GM12874 (cell line): ENCODE data around the gene DNALI1.

Experiments used
- CTCF ChIP-seq: IDR thresholded peaks from 2 replicates; pipeline ENCODE4 v1.5.1; 2011; ENCODE audit warnings: low read depth, mild to moderate bottlenecking, control low read depth, low read length, moderate library complexity; ENCODE audit not compliant: insufficient read depth

DNALI1 gene

GRCh38 chr1:37533317-37534093 lies 23.2 kb upstream of the DNALI1 start:
- TF ChIP-seq CTCF, result no peak

GRCh38 chr1:37537378-37537777 lies 19.4 kb upstream of the DNALI1 start:
- TF ChIP-seq CTCF, result no peak

GRCh38 chr1:37540036-37540785 lies 16.5 kb upstream of the DNALI1 start:
- no peak for TF ChIP-seq CTCF

GRCh38 chr1:37544530-37544929 lies 12.2 kb upstream of the DNALI1 start:
- no peak for TF ChIP-seq CTCF

GRCh38 chr1:37545019-37545418 lies 11.7 kb upstream of the DNALI1 start:
- no peak for TF ChIP-seq CTCF

- TF ChIP-seq CTCF, result no peak
Measured at GRCh38 chr1:37549341-37549740, 7.4 kb upstream of the DNALI1 start.

GRCh38 chr1:37553598-37553926 lies 3.2 kb upstream of the DNALI1 start:
- no peak for TF ChIP-seq CTCF
